ENCODE measurements around the gene RBKS.

RBKS gene

GRCh38 chr2:27771548-27772335, 118.4 kb downstream of the RBKS start, which contains the start of gene MRPL33 (continued):
- TF ChIP-seq ZNF423 (tag by site-specific recombination; IDR thresholded peaks at IDR 0.05) (0 out of 2 replicates have a peak, but pooled peaks have one; percentile 18), MZF1 (tag by site-specific recombination; IDR thresholded peaks at IDR 0.05; ENCODE audit: borderline replicate concordance) (no peak), ZNF488 (tag by site-specific recombination; IDR thresholded peaks at IDR 0.05) (no peak), PRDM1 (tag by site-specific recombination; IDR thresholded peaks at IDR 0.05) (no peak), ZNF626 (tag by site-specific recombination; IDR thresholded peaks at IDR 0.05) (no peak), KLF8 (tag by site-specific recombination; IDR thresholded peaks at IDR 0.05) (peak; percentile 59; the same call in 1 of the 2 replicates), ZNF747 (tag by site-specific recombination; IDR thresholded peaks at IDR 0.05) (no peak), ZNF514 (tag by site-specific recombination; IDR thresholded peaks at IDR 0.05) (no peak), ZNF544 (tag by site-specific recombination; IDR thresholded peaks at IDR 0.05) (no peak), ZNF146 (tag by site-specific recombination; IDR thresholded peaks at IDR 0.05) (no peak), RBAK (tag by site-specific recombination; IDR thresholded peaks at IDR 0.05) (no peak), ZNF677 (tag by site-specific recombination; IDR thresholded peaks at IDR 0.05) (no peak), ZNF350 (tag by site-specific recombination; IDR thresholded peaks at IDR 0.05) (no peak), HIC1 (tag by site-specific recombination; IDR thresholded peaks at IDR 0.05) (no peak), ZNF670 (tag by site-specific recombination; IDR thresholded peaks at IDR 0.05; ENCODE audit: low read depth) (no peak), ZNF280D (tag by site-specific recombination; IDR thresholded peaks at IDR 0.05) (no peak), ZSCAN16 (tag by site-specific recombination; IDR thresholded peaks at IDR 0.05) (no peak), ZNF366 (tag by site-specific recombination; conservative IDR thresholded peaks at IDR 0.05) (no peak), ZBTB7A (tag by site-specific recombination; IDR thresholded peaks at IDR 0.05; ENCODE audit: low read depth) (0 out of 2 replicates have a peak, but pooled peaks have one; percentile 71), ZNF654 (tag by site-specific recombination; IDR thresholded peaks at IDR 0.05; ENCODE audit: low read depth) (no peak), ZBTB1 (tag by site-specific recombination; IDR thresholded peaks at IDR 0.05) (no peak), ZBTB10 (tag by site-specific recombination; IDR thresholded peaks at IDR 0.05) (peak; percentile 62; the same call in 1 of the 2 replicates), ZNF114 (tag by site-specific recombination; IDR thresholded peaks at IDR 0.05) (no peak), ZFP41 (tag by site-specific recombination; IDR thresholded peaks at IDR 0.05; ENCODE audit: borderline replicate concordance) (no peak), ZNF19 (tag by site-specific recombination; IDR thresholded peaks at IDR 0.05; ENCODE audit: low read depth) (no peak), ZNF645 (tag by site-specific recombination; IDR thresholded peaks at IDR 0.05) (no peak), SALL2 (tag by site-specific recombination; IDR thresholded peaks at IDR 0.05; ENCODE audit: borderline replicate concordance) (no peak), ZNF596 (tag by site-specific recombination; IDR thresholded peaks at IDR 0.05) (no peak), ZNF701 (tag by site-specific recombination; IDR thresholded peaks at IDR 0.05) (no peak), ZNF239 (tag by site-specific recombination; IDR thresholded peaks at IDR 0.05) (no peak), ZNF843 (tag by site-specific recombination; IDR thresholded peaks at IDR 0.05) (peak; percentile 63)

Data from HEK293 (cell line).